ENCODE measurements around the gene PARD3.
"Not testable (repeated sequence)": the region's sequence is repeated elsewhere in the genome, so short reads cannot be mapped to it uniquely, and the experiment has no call there.

PARD3 gene

DNA sequence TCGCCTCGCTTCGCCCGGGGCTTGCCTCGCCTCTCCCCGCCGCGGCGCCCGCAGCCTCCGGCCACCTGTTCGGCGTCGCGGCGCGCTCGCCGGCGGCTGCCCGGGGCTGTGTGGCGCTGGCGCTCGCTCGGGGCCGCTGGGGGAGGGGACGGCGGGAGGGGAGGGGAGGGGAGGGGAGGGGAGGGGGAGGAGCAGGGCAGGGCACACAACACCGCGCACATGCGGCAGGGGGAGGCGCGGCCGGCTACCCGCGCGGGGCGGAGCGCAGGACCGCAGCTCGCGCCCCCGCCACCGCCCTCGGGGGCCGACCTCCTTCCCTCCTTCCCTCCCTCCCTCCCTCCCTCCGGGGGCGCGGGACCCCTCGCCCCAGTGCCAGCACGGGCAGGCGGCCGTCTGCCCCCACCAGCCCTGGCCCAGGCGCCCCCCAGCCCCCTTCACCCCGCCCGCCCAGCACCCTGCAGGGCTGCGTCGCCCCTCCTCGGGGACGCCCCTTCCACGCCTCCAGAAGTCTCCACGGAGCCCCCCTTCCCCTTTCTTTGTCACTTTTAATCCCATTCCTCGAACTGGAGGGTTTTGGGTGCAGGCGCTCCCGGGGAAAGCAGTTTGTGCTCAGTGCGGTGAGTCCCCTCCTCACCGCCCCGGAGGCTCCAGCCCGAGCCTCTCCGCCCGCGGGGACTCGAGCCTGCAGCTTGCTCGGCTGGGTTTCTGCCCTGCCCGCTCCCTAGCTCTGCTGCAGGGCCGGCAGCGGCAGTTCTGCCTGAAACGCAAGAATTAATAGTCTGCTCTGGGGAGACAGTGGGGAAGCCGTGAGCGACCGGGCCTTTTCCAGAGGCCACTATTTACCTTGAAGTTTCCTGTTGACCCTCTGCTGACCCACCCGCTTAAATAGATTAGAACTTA is at the start of gene PARD3:
TSS of gene PARD3 (minus strand) at position 112 of the 900 bp plus-strand sequence. CDS start 301 bp downstream, outside the sequence.
- no peak for DNase-seq

DNA sequence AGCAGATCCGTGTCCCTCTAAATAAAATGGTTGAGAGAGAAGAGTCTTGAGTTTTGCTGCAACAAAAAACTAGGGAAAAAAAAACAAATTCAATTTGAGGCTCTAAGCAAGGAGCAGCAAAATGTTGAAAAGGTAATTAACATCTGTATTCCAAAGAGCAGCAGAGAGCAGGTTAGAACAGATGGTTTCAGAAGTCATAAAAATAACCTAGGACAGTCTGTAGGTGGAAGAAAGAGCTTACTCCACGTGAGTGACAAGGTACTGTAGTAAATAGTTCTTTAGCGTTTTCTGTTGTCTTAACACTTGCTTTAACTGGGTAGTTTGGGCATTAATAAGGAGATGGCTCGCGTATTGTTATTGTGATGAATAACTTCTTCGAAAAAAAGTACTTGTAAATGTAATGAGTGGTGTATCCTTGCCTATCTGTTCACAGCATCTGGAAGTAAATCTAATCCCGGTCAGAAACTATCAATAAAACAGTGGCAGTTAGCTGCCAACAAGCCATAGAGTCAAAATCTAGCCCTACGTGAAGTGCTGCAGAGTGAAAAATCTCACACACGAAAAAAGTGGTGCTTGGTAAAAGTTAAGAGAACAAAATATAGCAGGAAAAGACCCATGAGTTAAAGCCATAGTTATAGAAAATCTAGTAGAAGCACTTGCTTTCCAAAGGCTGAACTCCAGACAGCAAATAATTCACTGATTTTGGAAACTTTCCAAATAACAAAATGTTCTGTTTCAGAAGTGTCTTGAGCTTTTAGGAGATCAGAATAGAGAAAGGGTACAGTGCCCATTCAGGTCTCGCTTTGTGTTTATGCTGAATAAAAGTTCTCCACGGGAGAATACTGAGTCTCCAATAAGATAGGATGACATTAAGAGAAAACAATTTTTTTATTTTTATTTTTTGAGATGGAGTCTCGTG is 49.3 kb upstream of the PARD3 start:
- DNase-seq: no peak

GRCh38 chr10:34862892-34863291 is 47.8 kb upstream of the PARD3 start:
- DNase-seq: no peak

DNA sequence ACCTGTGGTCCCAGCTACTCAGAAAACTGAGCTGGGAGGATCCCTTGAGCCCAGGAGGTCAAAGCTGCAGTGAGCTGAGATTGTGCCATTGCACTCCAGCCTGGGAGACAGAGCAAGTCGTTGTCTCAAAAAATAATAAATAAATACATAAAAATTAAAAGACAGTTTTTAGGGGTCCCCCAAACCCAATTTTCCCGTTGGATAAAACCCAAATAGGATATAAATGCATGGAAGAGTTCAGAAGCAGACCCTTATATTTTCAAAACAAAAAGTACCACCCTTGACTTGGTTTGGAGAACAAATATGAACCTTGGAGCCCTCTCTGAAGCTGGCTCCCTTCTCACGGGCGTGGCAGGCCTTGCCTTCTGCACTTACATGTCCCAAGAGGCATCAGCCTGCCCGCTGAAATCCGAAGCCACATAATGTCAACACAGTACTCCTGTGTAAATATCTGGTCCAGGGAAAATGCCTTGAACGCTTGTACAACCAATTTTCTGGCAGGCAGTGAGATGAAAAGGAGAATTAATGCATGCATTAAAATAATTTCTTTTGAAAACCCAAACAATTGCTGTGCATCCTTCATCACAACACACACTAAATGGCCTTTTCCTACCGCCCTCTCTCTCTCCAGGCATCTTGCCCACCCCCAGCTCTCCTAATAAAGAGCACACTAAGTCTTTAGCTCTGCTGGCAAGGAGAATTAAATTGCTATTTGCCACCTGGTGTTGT is 46.4 kb upstream of the PARD3 start:
- no peak for DNase-seq

DNA sequence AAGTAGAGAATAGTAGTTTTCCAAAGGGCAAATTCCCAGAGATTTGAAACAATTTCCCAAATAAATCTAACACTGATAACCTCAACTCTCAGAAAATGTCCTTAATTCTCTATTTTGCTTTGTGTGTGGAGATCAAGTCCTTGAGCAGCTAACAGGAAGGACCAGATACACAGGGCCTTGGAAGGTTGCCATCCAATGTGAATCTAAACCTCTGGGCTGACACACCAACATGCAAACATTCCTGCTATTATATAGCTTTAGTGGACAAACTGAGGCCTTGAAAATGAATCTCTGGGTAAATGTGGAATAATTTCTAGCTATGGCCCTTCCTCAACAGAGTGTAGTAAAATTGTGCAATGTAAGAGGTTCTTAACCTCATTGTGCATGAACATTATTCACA is 44.1 kb upstream of the PARD3 start:
- no peak for DNase-seq

DNA sequence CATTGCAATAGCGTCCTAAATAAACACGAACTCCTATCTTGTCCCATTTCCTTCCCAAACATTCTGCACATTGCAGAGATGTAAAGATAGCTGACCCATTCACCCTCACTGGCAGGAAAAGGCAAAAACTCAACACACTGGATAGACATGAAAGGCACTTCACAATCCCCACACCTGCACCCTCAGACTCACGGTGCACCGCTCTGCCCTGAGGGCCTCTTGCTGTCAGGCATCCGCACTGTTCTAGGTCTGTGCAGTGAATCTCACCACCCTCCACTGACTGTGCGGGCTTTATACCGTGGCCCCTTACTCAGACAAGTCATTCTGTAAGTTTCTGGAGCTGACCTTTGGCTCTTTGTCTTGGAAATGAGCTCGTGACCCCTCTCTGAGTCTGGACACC is 42.9 kb upstream of the PARD3 start:
- no peak for DNase-seq

DNA sequence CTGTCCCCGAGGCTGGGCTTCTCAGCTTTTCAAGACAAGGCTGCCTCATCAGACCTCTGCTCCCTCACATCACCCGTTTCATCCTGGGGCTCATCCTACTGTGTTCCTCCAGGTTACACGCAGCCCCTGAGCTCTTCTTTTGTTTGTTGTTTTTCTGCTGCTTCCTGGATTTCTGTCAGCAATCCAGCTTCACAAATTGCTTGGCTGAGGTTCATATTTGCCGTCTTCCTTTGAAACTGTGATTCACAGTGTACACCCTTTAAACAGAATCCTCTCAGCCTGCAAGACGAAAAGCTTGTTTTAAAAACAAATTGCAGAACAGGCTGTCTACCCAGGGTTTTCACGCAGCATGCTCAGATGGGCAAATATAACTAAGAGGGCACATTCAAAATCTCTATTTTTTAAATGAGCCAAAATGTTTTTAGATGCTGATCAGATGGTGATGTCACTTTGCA is 39.1 kb upstream of the PARD3 start:
- no peak for DNase-seq

GRCh38 chr10:34853357-34853756 is 38.3 kb upstream of the PARD3 start:
- no peak for DNase-seq

GRCh38 chr10:34850558-34850957 is 35.5 kb upstream of the PARD3 start:
- no peak for DNase-seq

DNA sequence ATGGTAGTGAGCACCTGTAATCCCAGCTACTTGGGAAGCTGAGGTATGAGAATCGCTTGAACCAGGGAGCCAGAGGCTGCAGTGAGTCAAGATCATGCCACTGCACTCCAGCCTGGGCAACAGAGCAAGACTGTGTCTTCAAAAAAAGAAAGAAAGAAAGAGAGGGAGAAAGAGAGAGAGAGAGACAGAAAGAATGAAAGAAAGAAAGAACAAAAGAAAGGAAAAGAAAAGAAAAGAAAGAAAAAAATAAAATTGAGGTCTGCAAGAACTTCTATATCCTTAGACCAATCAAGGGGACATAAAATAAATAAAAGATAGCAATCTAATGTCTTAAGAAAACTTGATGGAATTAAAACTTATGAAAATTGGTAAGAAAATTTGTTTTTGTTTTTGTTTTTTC is 34.9 kb upstream of the PARD3 start:
- DNase-seq: no peak

DNA sequence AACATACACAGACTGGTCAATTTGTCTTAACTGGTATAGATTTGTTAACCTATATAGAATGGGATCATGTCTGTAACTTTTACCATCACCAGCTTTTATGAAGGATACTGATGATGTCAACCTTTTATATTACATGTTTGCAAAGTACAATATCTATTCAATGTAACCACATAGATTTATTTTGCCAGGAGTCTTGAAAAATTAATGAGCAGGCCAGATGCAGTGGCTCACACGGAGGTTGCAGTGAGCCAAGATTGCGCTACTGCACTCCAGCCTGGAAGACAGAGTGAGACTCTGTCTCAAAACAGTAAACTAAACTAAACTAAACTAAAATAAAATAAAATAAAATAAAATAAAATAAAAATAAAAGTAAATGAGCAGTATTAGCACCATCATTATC is 30.0 kb upstream of the PARD3 start:
- no peak for DNase-seq

DNA sequence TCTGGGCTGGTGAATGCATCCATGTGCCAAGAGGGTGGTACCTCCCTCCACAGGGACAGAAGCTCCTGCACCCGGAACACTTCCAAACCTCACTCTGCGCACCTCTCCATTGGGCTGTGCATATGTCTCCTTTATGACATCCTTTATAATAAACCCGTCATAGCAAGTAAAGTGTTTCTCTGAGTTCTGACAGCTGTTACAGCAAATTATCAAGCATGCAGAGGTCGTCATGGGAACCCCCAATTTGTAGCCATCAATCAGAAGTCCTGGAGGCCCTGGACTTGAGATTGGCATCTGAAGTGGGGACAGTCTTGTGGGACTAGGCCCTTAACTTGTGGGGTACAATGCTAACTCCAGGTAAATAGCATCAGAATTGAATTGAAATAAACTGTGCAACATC is 29.4 kb upstream of the PARD3 start:
- no peak for DNase-seq

- DNase-seq: not testable (repeated sequence)
Observed at GRCh38 chr10:34843470-34843869, 28.4 kb upstream of the PARD3 start.

DNA sequence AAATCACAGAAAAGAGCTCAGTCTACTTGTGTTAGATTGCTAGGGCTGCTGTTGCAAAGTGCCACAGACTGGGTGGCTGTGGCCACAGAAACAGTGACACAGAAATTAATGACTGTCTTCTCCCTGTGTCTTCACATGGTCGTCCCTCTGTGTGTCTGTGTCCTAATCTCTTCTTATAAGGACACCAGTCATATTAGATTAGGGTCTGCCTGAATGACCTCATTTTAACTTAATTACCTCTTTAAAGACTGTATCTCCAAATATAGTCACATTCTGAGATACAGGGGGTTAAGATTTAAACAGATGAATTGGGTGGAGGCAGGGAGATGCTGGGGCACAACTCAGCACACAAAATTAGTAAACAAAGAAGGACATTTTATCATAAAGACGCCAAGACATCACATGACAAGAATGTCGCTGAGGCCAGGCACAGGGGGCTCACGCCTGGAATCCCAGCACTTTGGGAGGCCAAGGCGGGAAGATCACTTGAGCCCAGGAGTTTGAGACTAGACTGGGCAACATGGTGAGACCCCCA is 23.3 kb upstream of the PARD3 start:
- no peak for DNase-seq

GRCh38 chr10:34835908-34836508 is 20.9 kb upstream of the PARD3 start:
- no peak for DNase-seq

DNA sequence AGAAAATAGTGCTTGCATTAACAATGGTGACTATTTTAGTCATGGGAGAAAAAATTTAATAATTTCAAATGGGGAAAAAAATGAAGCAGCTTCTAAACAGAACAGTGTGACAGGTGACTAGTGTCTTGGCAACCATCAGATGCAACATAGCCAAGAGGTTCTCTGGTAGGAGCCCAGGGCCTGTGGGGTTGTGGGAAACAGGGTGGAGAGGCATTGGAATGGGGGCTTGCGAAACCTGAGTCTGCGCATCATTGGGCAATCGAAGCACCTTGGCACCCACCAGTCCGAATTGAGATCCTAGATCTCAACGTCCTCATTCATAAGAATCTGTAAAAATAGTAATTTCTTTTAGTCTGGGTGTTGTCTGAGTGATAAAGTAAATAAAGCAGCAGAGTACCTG is 19.2 kb upstream of the PARD3 start:
- no peak for DNase-seq

DNA sequence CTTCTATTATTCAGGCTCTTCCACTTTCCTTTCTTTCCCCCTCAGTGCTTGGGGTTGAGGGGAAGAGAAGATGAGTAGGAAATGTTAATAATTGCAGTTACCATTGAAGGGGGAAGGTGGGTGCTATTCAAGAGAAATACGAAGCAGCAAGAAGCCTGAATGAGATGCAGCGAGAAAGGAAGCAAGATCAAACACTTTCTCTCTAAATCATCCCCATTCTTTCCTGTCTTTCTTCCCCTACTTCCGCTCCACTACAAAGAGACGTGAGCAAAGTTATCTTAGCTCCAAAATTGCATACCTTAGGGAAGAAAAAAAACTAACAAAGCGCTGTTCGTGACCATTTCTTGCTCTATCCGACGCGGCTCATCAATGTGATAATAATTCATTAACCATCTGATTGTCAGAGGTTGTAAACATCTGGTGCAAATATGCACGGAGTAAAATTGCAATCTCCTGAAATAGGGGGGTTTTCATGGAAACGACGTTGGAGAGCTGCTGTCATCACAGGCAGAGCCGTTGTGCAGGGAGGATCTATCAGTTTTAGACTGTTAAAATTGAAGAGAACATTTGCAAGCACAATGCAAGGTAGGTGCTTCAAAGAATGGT is 15.2 kb upstream of the PARD3 start:
- no peak for DNase-seq

- DNase-seq: no peak
Observed at GRCh38 chr10:34826857-34827766, 12.0 kb upstream of the PARD3 start.

DNA sequence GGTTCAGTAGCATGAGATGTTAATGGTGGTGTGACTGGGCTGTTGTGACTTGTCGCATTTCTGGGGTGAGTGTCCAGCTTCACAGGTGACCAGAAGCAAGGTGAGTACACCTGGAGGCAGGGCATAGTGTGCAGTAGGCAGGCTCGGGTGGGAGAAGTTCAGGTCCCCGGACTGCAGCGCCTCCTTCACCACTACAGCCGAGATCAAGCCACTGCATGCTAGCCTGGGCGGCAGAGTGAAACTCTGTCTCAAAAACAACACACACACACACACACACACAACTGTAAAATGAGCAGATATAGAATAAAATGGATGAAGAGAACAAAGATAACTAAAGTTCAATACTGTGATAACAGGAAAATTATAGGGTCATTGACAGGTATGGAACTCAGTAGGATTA is 11.1 kb upstream of the PARD3 start:
- no peak for DNase-seq

GRCh38 chr10:34825414-34825813 is 10.3 kb upstream of the PARD3 start:
- DNase-seq: no peak

DNA sequence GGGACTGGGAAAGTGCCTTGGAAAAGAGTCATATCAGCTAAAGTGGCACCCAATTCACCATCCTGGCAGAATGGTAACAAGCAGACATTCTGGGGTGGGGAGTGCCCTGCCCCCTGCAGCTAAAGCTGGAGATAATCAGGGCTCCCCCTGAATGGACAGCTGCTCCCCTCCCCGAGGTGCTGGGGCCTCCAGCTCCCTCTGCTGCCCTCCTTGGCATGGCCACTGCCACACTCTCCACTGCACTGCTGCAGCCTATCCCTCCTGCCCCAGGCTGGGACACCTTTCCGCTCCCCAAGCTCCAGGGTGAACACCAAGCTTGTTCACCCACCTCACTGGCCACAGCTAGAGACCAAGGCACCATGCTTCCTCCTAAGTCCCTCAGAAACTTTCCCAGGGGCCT is 9.8 kb upstream of the PARD3 start:
- DNase-seq: no peak

Data from activated CD4-positive, alpha-beta T cell treated with anti-CD3 and anti-CD28 coated beads for 1 hour (primary cell).